K562 (cell line): ENCODE measurements around the gene FREM1. TPM values are rescaled to one million over a fixed set of nuclear protein-coding genes. Genes with fewer than 3 reads are reported as not detected.

Source experiments
- CHD1 ChIP-seq: fragments of 200-600 bp; sonication (generic); IDR thresholded peaks from one replicate; pipeline ENCODE4 v1.6.1; 2012; ENCODE audit warnings: mild to moderate bottlenecking, moderate library complexity, low read length, inconsistent platforms
- CHD7 ChIP-seq: fragments of 200-600 bp; sonication (generic); IDR thresholded peaks from one replicate; pipeline ENCODE4 v1.6.1; 2012; ENCODE audit warnings: mild to moderate bottlenecking, low read depth, low read length, inconsistent platforms
- RNF2 ChIP-seq: sonication (generic); IDR thresholded peaks from 2 replicates; pipeline ENCODE4 v1.6.1; 2016
- polyA plus RNA-seq, 8 experiments: library from polyadenylated mRNA; depleted of rRNA in 4 of 8; stranded (reverse) in 5 of 8; unstranded in 3 of 8; fragments of >200 nt; fragmentation: Nextera tagmentation in 2 of 8; fragmentation: Illumina TruSeq in 1 of 8; extraction: Ambion mirVana in 2 of 8; extraction: Trizol in 1 of 8; gene quantifications; 2 replicates each; pipeline versions ENCODE4 v1.2.1 to v1.2.3, GENCODE V29; 2011 to 2014; ENCODE audit warnings: inconsistent platforms in 1 of 8, missing spikeins in 1 of 8
- total RNA-seq, 7 experiments: library from RNA; depleted of rRNA in 6 of 7; stranded (reverse); fragments of >200 nt in 6 of 7; fragmentation: Illumina TruSeq in 2 of 7; extraction: Trizol in 2 of 7; gene quantifications; 2 replicates each; pipeline versions ENCODE4 v1.2.1 to v1.2.3, GENCODE V29; 2011 to 2021; ENCODE audit warnings: low replicate concordance in 1 of 7

The FREM1 gene
- total and polyA plus RNA-seq, 9 of the 15 experiments (the other 6 are each of a cell fraction or from before 2014, with no cell fraction given): 0.03 to 0.24 (median 0.13) TPM; not detected in 2

GRCh38 chr9:14849851-14850250, 60.4 kb downstream of the FREM1 start (continued):
- no peak for TF ChIP-seq CHD7
- no peak for TF ChIP-seq RNF2
- TF ChIP-seq CHD1: no peak
